ENCODE measurements around the gene TXNDC11.
A peak's percentile ranks its signal among the peaks of the same experiment; 100 is the strongest.

TXNDC11 gene

GRCh38 chr16:11748404-11749254 lies 6.0 kb upstream of the TXNDC11 start:
- DNase-seq: no peak

- DNase-seq: no peak
Measured at GRCh38 chr16:11747949-11748403, 5.3 kb upstream of the TXNDC11 start.

- no peak for DNase-seq
Measured at GRCh38 chr16:11744075-11744470, 1.4 kb upstream of the TXNDC11 start.

GRCh38 chr16:11743308-11744074 lies 834 bp upstream of the TXNDC11 start:
- DNase-seq: peak; percentile 16

GRCh38 chr16:11742093-11742535 lies 543 bp downstream of the TXNDC11 start:
- DNase-seq: peak; percentile 50

- no peak for DNase-seq
Measured at GRCh38 chr16:11740567-11740966, 2.1 kb downstream of the TXNDC11 start.

- DNase-seq: no peak
Measured at GRCh38 chr16:11738742-11739544, 3.7 kb downstream of the TXNDC11 start.

- no peak for DNase-seq
Measured at GRCh38 chr16:11737713-11738112, 4.9 kb downstream of the TXNDC11 start.

- DNase-seq: no peak
Measured at GRCh38 chr16:11736903-11737302, 5.8 kb downstream of the TXNDC11 start.

GRCh38 chr16:11735787-11736186 lies 6.9 kb downstream of the TXNDC11 start:
- no peak for DNase-seq

- no peak for DNase-seq
Measured at GRCh38 chr16:11734653-11735043, 8.0 kb downstream of the TXNDC11 start.

GRCh38 chr16:11734025-11734652 lies 8.5 kb downstream of the TXNDC11 start:
- DNase-seq: no peak

GRCh38 chr16:11731222-11731621 lies 11.4 kb downstream of the TXNDC11 start:
- DNase-seq: no peak

GRCh38 chr16:11729787-11730186 lies 12.9 kb downstream of the TXNDC11 start:
- DNase-seq: no peak

GRCh38 chr16:11727796-11728543 lies 14.7 kb downstream of the TXNDC11 start:
- DNase-seq: no peak

- no peak for DNase-seq
Measured at GRCh38 chr16:11726008-11726407, 16.6 kb downstream of the TXNDC11 start.

GRCh38 chr16:11725457-11725856 lies 17.2 kb downstream of the TXNDC11 start:
- no peak for DNase-seq

- no peak for DNase-seq
Measured at GRCh38 chr16:11722468-11722808, 20.2 kb downstream of the TXNDC11 start.

- no peak for DNase-seq
Measured at GRCh38 chr16:11721781-11722467, 20.7 kb downstream of the TXNDC11 start.

- DNase-seq: no peak
Measured at GRCh38 chr16:11719762-11720161, 22.9 kb downstream of the TXNDC11 start.

GRCh38 chr16:11719171-11719570 lies 23.5 kb downstream of the TXNDC11 start:
- no peak for DNase-seq

All from stimulated activated CD4-positive, alpha-beta T cell treated with anti-CD3 and anti-CD28 coated beads, Interleukin-4, amount 100 ng/mL, for 24 hours (primary cell).